GM18909 (cell line): Measurements from ENCODE around the gene MACROD1.

Source experiments
- ATAC-seq: cut with Tn5 transposase; IDR thresholded peaks from one replicate; pipeline ENCODE4 v1.9.1; 2021; ENCODE audit warnings: mild to moderate bottlenecking; ENCODE audit not compliant: unreplicated experiment, poor library complexity

Gene MACROD1

GRCh38 chr11:64007629-64008282 lies 158.2 kb downstream of the MACROD1 start:
- no peak for ATAC-seq

GRCh38 chr11:64007160-64007628 lies 158.7 kb downstream of the MACROD1 start:
- no peak for ATAC-seq

GRCh38 chr11:64006398-64006797 lies 159.5 kb downstream of the MACROD1 start:
- no peak for ATAC-seq

- ATAC-seq, result no peak
Observed at GRCh38 chr11:64005691-64006090, 160.2 kb downstream of the MACROD1 start.

- ATAC-seq, result no peak
Observed at GRCh38 chr11:64004590-64004984, 161.3 kb downstream of the MACROD1 start.

- no peak for ATAC-seq
Observed at GRCh38 chr11:64003807-64004589, 161.9 kb downstream of the MACROD1 start.

GRCh38 chr11:64001484-64002420 lies 164.2 kb downstream of the MACROD1 start:
- ATAC-seq, result no peak

GRCh38 chr11:64000740-64001483 lies 165.0 kb downstream of the MACROD1 start:
- no peak for ATAC-seq

- peak; percentile 54 for ATAC-seq
Observed at GRCh38 chr11:64000026-64000739, 165.7 kb downstream of the MACROD1 start.

GRCh38 chr11:63999349-64000025 lies 166.4 kb downstream of the MACROD1 start:
- ATAC-seq, result no peak

- no peak for ATAC-seq
Observed at GRCh38 chr11:63998558-63999348, 167.2 kb downstream of the MACROD1 start.

GRCh38 chr11:63997801-63998337 lies 168.0 kb downstream of the MACROD1 start:
- ATAC-seq, result no peak

- no peak for ATAC-seq
Observed at GRCh38 chr11:63997104-63997700, 168.7 kb downstream of the MACROD1 start.

- ATAC-seq, result no peak
Observed at GRCh38 chr11:63996512-63996911, 169.4 kb downstream of the MACROD1 start.

- no peak for ATAC-seq
Observed at GRCh38 chr11:63993993-63994392, 171.9 kb downstream of the MACROD1 start.

GRCh38 chr11:63993100-63993499 lies 172.8 kb downstream of the MACROD1 start:
- no peak for ATAC-seq

GRCh38 chr11:63991558-63991957 lies 174.4 kb downstream of the MACROD1 start:
- ATAC-seq, result no peak
